Activated CD8-positive, alpha-beta memory T cell treated with anti-CD3 and anti-CD28 coated beads for 4 hours (primary cell): Measurements from ENCODE around the gene LSM4.
"Not testable (repeated sequence)": the region's sequence is repeated elsewhere in the genome, so short reads cannot be mapped to it uniquely, and the experiment has no call there.

Source experiments
- DNase-seq, 2 donors: peaks; one replicate each; pipeline ENCODE4 v3.0.0-alpha.2; 2020; ENCODE audit warnings: low read depth in 2 of 2

Gene LSM4

DNA sequence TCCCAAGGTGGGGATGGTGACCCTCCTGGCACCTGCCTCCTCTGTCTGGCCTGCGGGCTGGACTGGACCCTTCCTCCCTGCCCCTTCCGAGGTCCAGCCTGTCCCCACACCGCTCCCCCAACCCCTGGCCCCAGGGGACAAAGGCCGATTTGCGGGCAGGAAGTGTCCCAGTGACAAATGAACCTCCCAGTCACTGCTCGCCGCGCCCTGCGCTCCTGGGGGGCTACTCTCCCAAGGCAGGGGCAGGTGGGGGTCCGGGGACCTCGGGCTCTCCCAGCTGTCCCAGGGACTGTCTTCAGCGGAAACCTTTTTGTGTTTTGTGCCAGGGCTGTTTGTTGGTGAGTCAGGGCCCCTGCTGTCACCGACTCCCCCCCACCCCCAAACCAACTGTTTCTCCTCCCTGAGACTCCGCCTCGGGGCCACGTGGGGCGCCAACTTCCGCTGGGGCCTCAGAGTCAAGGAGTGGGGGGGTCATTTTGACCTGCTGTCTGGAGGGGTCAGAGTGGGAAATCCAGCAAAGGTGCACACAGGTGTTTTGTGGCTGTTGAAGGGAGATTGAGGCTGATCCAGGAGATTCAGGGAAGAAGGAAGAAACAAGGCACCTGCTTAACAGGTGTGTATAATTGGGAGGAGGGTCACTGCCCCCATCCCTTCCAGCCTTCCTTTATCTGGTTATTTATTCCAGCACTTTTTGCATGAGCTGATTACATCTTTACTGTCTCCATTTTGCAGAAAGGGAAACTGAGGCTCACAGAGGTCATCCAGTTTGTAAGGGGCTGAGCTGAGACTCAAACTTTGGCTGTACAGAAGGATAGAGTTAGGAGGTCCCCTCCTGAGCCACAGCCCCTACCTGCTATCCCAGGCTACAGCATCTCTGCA, 18.4 kb upstream of the LSM4 start:
- DNase-seq: peak; percentile 49 to 53

DNA sequence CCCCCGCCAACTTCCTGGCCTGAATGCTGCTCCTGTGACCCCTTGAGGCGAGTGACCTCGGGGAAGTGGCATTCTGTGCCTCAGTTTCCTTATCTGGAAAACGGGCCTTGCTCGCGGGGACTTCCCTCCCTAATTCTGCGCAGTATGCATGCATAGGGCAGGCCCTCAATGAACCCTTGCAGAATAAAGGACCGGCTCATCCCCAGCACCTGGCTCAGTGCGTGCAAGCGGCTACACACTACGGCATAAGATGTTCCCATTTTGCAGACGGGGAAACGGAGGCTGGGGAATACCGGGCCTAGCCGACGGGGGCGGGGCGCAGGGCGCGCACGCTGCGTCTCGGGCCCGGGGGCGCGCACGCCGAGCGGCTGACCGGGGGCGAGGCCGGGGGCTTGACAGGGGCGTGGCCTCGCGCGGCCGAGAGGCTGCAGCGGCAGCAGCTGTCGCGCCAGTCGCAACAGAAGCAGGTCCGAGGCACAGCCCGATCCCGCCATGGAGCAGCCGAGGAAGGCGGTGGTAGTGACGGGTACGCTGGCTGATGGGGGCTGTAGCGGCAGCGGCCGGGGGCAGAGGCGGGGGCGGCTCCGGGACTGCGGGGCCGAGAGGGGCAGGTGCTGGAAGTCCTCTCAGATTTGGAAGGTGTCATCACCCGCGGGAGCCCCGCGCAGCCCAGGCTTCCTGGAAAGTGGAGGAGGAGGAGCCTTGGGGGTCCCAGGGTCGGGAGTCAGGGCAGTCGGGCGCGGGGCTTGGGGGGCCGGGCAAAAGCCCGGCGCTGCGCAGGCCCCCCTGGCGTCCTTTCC, 17.5 kb upstream of the LSM4 start, which contains the start of gene PGPEP1:
Gene PGPEP1 (plus strand): TSS at position 409 of the 800 bp plus-strand sequence. CDS start 84 bp downstream, at position 493.
- DNase-seq: no peak

GRCh38 chr19:18339723-18340122, 16.8 kb upstream of the LSM4 start:
- DNase-seq: no peak

DNA sequence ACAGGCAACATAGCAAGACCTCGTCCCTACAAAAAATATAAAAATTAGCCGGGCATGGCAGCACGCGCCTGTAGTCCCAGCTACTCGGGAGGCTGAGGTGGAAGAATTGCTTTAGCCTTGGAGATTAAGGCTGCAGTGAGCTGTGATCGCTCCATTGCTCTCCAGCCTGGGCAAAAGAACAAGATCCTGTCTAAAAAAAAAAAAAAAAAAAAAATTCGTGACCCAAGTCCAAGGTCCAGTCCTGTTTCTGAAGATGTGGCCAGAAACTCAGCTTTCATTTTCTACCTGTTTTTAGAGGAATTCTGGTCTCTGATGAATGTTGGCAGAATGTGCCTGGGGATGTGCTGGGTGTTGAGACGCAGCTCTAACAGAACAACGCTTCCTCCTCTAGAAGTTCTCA, 15.7 kb upstream of the LSM4 start:
- no peak for DNase-seq

GRCh38 chr19:18336121-18336520, 13.2 kb upstream of the LSM4 start:
- no peak for DNase-seq

DNA sequence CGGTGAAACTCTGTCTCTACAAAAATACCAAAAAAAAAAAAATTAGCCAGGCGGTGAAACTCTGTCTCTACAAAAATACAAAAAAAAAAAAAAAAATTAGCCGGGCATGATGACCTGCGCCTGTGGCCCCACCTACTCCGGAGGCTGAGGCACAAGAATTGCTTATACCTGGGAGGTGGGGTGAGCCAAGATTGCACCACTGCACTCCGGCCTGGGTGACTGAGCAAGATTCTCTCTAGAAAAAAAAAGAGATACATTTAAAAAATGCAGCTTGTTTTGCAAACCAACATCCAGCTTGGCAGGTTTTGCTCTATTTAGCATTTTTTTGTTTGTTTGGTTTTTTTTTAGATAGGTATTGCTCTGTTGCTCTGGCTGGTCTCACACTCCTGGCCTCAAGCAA, 10.8 kb upstream of the LSM4 start:
- no peak for DNase-seq

- no peak for DNase-seq
Observed at GRCh38 chr19:18332917-18333530, 10.1 kb upstream of the LSM4 start.

GRCh38 chr19:18330868-18331267, 8.0 kb upstream of the LSM4 start:
- no peak for DNase-seq

DNA sequence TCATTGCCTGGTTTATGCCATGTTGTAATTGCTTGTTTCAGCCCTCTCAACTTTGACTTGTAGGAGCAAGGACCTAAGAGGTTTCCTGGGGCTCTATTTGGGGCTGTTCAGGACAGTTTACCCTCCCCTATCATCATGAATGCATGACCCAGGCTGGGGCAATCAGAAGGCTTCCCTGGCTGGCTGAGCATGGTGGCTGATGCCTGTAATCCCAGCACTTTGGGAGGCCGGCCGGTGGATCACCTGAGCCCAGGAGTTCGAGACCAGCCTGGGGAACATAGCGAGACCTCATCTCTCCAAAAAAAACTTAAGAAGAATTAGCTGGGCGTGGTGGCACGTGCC, 6.1 kb upstream of the LSM4 start:
- DNase-seq: no peak

DNA sequence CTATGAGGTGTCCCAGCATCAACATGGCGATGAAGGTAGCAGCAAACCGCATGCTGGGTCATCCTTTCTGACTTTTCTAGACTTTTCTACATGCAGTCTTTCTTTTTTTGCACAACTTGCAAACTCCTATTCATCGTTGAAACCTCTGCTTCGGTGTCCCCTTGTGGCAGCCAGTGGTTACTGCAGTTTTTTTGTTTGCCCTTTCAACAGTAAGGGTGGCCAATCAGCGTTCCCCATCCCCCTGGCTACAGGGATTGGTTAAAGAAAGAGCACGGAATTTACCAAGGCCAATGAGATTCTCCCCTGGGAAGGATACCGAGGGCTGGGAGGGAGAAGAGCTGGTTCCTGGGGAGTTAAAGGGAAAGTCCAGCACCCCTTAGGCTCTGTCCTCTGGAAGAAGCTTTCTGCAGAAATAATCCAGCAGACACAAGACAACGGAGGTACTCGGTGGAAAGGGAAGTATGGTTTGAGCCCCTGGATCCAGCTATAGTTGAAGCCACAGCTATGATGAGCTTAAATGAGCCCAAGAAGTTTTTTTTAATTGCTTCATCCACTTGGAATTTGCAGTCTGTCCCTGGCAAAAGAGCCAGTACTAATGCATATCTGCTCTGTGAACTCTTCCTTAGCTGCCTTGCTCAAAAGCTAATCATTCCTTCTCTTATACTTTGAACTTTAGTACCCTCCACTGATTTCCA, 5.6 kb upstream of the LSM4 start:
- DNase-seq: peak; percentile 73 to 77

DNA sequence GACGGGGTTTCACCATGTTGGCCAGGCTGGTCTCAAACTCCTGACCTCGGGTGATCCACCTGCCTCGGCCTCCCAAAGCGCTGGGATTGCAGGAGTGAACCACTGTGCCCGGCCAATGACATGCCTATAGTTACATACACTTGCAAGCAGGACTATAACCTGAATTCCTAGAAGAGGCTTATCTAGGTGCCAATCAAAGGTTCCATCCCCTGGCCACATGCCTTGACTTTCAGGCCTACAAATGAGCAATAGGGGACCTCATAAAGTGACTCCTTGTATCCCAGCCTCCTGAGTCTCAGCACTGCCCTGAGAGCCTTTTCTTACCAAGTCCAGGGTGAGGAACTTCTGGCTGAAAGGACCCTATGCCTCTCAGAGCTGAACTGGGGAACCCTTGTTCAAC, 3.9 kb upstream of the LSM4 start:
- DNase-seq: no peak

GRCh38 chr19:18324373-18324731, 1.5 kb upstream of the LSM4 start:
- not testable (repeated sequence) for DNase-seq

DNA sequence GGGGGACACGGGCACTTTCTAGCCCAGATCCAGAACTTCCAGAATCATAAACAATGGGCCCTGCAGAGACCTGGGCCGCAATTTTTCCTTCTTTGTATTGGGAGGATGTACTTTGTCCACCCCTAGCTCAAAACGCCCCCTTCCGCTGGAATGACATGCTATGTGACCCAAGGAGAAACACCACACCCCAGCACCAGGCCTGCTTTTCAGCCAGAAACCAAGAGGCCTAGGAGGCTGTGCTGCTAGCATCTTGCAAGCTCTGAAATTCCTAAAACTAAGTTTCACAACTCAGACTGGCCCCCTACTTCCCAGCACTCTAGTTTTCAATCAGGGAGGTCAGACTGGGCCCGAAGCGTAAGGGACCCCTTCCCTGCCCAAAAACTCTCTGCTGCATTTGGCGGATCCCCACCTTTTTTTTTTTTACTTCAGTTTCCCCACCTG, 538 bp downstream of the LSM4 start:
- no peak for DNase-seq

DNA sequence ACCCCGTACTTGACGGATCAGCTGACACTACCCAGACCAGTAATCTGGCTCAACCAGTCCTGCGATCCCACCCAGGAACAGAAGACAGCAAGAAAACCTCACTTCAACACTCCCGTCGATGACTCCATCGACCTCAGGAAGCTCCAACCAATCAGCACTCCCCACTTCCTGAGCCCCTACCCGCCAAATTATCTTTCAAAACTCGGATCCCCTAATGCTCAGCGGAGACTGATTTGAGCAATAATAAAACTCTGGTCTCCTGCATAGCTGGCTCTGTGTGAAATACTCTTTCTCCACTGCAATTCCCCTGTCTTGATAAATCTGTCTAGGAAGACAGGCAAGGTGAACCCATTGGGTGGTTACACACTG, 1.2 kb downstream of the LSM4 start:
- no peak for DNase-seq

- no peak for DNase-seq
Observed at GRCh38 chr19:18320865-18321733, 1.8 kb downstream of the LSM4 start.

- DNase-seq: no peak
Observed at GRCh38 chr19:18319591-18320135, 3.2 kb downstream of the LSM4 start.

DNA sequence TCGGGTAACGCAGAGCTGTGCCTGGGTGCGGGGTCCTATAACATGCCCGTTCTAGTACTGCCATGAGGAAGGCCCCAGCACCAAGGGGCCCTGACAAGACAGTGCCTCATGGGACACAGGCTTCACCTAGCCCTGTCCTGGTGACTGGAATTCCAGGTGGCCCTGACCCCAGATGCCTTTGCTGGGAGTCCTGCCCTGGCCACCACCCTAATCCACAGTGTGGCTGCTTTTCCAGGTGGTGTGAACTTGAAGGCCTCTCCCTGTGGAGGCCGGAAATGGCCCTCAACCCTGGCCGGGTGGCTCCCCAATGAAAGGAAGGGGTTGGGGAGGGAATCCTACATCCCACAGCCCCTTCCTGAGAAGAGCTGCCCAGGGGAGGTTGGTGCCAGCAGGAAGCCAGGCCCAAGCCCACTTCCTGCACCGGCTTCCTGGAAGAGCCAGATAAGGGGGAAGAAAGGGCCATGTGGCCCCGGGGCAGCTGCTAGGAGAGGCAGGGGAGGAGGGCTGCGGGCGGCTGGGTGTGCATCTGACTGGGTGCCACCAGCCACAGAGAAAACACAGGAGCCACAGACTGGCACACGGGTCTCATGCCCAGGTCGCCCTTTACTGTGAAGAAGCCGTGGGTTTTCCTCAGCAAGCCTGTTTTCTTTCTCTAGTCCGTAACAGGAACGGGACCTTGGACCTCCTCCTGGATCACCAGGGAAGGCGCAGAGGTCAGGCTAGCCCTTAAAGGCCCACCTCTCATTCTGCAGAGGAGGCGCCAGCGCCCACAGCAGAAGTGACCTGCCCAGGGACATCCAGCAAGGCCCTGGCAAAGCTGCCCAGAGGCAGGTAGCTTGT, 4.7 kb downstream of the LSM4 start:
- no peak for DNase-seq

GRCh38 chr19:18313398-18313797, 9.5 kb downstream of the LSM4 start:
- DNase-seq: no peak

DNA sequence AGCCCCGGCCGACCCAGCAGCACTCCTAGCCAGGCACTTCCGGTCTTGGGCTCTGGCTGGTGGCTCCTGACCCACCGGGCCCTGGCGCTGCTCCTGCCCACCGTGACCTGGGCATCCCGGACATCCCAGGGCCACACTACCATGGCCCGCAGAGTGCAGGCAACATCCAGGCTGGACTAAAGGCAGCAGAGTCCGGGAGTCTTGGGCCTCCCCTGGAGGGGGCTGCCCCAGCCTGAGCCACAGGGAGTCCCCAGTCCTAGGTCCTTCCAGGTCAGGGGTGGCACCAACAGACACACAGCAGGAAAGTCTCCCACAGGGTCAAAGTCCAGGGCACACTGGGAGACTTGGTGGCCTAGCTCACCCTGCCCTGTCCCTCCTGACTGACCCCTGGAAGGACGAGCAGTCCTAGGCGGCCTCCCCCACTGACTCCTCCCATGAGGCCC, 10.8 kb downstream of the LSM4 start:
- no peak for DNase-seq
